ENCODE measurements around the gene COLEC12.

The COLEC12 gene

DNA sequence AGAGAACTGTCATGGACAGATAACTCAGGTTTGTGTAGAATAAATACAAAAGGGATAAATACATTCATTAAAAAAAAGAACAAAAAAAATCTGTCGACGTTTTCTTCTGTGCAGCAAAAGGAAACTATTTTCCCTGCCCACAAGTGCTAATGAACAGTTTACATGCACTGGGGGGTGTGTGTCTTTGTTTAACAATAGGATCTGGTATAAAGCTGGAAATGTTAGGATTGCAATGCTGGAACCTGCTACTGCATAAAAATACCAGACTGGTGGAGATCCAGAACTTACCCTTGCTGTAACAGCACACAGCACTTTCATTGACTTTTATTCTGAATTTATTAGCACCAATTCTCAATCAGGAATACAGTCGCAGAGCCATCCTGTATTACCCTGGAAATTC, 148.1 kb downstream of the COLEC12 start:
- Histone ChIP-seq H3K79me2 (ENCODE audit: insufficient read depth, low read length) (no peaks in the 10 kb centered on the region), H3K4me2 (ENCODE audit: low read depth, low read length, poor library complexity, severe bottlenecking) (no peak overlapping the region), H3K27ac (ENCODE audit: low read depth, low read length) (no peak overlapping the region), H3K4me3 (ENCODE audit: insufficient read depth, low read length, poor library complexity, severe bottlenecking) (no peak overlapping the region), H3K9me2 (replicated peaks; ENCODE audit: insufficient read depth, low read length) (no peaks in the 10 kb centered on the region), H3K27me3 (ENCODE audit: low read length) (no peaks in the 10 kb centered on the region), H3F3A (ENCODE audit: insufficient read depth) (no peaks in the 10 kb centered on the region), H3K9me3 (ENCODE audit: insufficient read depth, low read length) (no peaks in the 10 kb centered on the region), H4K20me1 (ENCODE audit: low read depth, low read length) (no peaks in the 10 kb centered on the region), H2AFZ (ENCODE audit: low read depth, low read length, severe bottlenecking) (no peak overlapping the region), H3K36me3 (ENCODE audit: low read length) (no peaks in the 10 kb centered on the region), H3K9ac (ENCODE audit: low read length) (no peak overlapping the region)
- no peak for TF ChIP-seq EZH2phosphoT487 (conservative IDR thresholded peaks at IDR 0.05; ENCODE audit: low read length)
- TF ChIP-seq, protein P1, sequence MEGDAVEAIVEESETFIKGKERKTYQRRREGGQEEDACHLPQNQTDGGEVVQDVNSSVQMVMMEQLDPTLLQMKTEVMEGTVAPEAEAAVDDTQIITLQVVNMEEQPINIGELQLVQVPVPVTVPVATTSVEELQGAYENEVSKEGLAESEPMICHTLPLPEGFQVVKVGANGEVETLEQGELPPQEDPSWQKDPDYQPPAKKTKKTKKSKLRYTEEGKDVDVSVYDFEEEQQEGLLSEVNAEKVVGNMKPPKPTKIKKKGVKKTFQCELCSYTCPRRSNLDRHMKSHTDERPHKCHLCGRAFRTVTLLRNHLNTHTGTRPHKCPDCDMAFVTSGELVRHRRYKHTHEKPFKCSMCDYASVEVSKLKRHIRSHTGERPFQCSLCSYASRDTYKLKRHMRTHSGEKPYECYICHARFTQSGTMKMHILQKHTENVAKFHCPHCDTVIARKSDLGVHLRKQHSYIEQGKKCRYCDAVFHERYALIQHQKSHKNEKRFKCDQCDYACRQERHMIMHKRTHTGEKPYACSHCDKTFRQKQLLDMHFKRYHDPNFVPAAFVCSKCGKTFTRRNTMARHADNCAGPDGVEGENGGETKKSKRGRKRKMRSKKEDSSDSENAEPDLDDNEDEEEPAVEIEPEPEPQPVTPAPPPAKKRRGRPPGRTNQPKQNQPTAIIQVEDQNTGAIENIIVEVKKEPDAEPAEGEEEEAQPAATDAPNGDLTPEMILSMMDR (IDR thresholded peaks at IDR 0.05; ENCODE audit: insufficient read depth, low read length, poor library complexity, severe bottlenecking): no peak

DNA sequence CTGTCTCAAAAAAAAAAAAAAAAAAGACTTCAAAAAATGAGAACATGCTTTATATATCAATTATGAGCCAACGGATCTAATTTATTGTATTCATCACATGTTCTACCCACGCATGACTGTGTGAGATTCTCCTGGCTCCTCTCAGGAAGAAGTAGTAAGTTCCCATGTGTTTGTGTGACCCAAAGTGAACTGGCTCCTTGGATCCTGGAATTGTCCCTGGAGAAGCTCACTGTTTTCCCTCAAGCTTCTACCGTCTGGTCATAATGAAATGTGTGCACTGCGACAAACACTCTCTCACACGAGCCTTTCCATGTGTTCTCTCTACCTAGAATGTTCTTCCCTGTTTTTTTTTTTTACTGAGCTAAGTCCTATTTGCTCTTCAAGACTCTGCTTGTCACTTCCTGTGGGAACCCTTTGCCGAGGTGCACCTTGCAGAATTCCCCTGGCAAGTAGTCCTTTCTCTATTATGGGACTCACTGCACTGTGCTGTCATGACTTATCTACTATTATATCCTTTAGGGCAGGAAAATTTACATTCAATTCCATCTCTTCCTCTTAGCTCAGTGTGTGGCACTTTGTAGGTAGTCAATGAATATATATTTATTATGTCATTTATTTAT, 149.4 kb downstream of the COLEC12 start:
- Histone ChIP-seq H3K9me3 (ENCODE audit: insufficient read depth, low read length) (no peaks in the 10 kb centered on the region), H3K79me2 (ENCODE audit: insufficient read depth, low read length) (no peaks in the 10 kb centered on the region), H3F3A (ENCODE audit: insufficient read depth) (no peaks in the 10 kb centered on the region), H3K27me3 (ENCODE audit: low read length) (no peaks in the 10 kb centered on the region), H3K4me2 (ENCODE audit: low read depth, low read length, poor library complexity, severe bottlenecking) (no peak overlapping the region), H3K36me3 (ENCODE audit: low read length) (no peaks in the 10 kb centered on the region), H3K9me2 (replicated peaks; ENCODE audit: insufficient read depth, low read length) (no peaks in the 10 kb centered on the region), H3K27ac (ENCODE audit: low read depth, low read length) (no peak overlapping the region), H3K9ac (ENCODE audit: low read length) (no peak overlapping the region), H3K4me3 (ENCODE audit: insufficient read depth, low read length, poor library complexity, severe bottlenecking) (no peak overlapping the region), H2AFZ (ENCODE audit: low read depth, low read length, severe bottlenecking) (no peak overlapping the region), H4K20me1 (ENCODE audit: low read depth, low read length) (no peaks in the 10 kb centered on the region)
- TF ChIP-seq, protein P1 (IDR thresholded peaks at IDR 0.05; ENCODE audit: insufficient read depth, low read length, poor library complexity, severe bottlenecking): no peak
- no peak for TF ChIP-seq EZH2phosphoT487 (conservative IDR thresholded peaks at IDR 0.05; ENCODE audit: low read length)

DNA sequence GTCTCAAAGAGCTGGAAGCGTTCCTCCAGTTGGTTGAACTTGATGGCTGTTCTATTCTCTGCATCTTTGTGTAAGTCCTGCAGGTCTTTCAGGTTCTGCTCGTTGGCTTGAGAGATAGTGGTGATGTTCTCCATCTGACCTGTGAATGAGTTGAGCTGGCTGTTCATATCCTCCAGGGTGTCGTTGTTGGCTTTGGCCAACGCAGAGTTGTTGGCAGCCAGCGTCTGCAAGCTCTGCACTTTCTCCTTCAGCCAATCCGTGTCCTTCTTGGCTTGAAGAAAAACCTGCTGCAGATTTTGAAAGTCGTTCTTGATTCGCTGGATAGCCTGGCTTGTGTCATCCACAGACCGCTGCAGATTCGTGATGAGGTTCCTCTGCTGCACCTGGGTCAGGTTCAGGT, 153.9 kb downstream of the COLEC12 start:
- TF ChIP-seq, protein P1 (IDR thresholded peaks at IDR 0.05; ENCODE audit: insufficient read depth, low read length, poor library complexity, severe bottlenecking): no peak
- no peak for TF ChIP-seq EZH2phosphoT487 (conservative IDR thresholded peaks at IDR 0.05; ENCODE audit: low read length)
- no peaks in the 10 kb centered on the region for H4K20me1 ChIP-seq (ENCODE audit: low read depth, low read length)
- H2AFZ ChIP-seq (ENCODE audit: low read depth, low read length, severe bottlenecking): no peak overlapping the region
- H3K9me3 ChIP-seq (ENCODE audit: insufficient read depth, low read length): no peaks in the 10 kb centered on the region
- H3K36me3 ChIP-seq (ENCODE audit: low read length): no peaks in the 10 kb centered on the region
- H3K4me3 ChIP-seq (ENCODE audit: insufficient read depth, low read length, poor library complexity, severe bottlenecking): no peak overlapping the region
- no peaks in the 10 kb centered on the region for H3F3A ChIP-seq (ENCODE audit: insufficient read depth)
- H3K27ac ChIP-seq (ENCODE audit: low read depth, low read length): no peak overlapping the region
- no peaks in the 10 kb centered on the region for H3K9me2 ChIP-seq (replicated peaks; ENCODE audit: insufficient read depth, low read length)
- H3K27me3 ChIP-seq (ENCODE audit: low read length): no peaks in the 10 kb centered on the region
- no peak overlapping the region for H3K4me2 ChIP-seq (ENCODE audit: low read depth, low read length, poor library complexity, severe bottlenecking)
- H3K9ac ChIP-seq (ENCODE audit: low read length): no peak overlapping the region
- no peaks in the 10 kb centered on the region for H3K79me2 ChIP-seq (ENCODE audit: insufficient read depth, low read length)
